Lung (tissue), 12 donors: ENCODE results near the gene CTPS1. TPM values are rescaled to one million over a fixed set of nuclear protein-coding genes. Genes with fewer than 3 reads are reported as not detected.

Source experiments
- ATAC-seq: fragments of 200-7000 bp; cut with Tn5 transposase; one replicate; pipeline ENCODE4 v1.9.1; 2020; ENCODE audit warnings: moderate number of reproducible peaks; ENCODE audit not compliant: insufficient read depth, low FRiP score
- DNase-seq, 3 donors: peaks; one replicate each; pipeline ENCODE4 v3.0.0-alpha.2; 2013 to 2017
- H3K27ac ChIP-seq, 2 donors: one replicate each; pipeline ENCODE4 v1.5.1; 2013; ENCODE audit warnings: mild to moderate bottlenecking in 2 of 2, moderate library complexity in 2 of 2, control low read depth in 1 of 2, inconsistent platforms in 1 of 2, low read depth in 1 of 2, low read length in 1 of 2
- H3K27me3 ChIP-seq, 3 donors: one replicate each; pipeline ENCODE4 v1.5.1; 2013; ENCODE audit warnings: low read length in 2 of 3; ENCODE audit not compliant: control insufficient read depth in 3 of 3, insufficient read depth in 3 of 3
- H3K36me3 ChIP-seq, 4 donors: one replicate each; pipeline ENCODE4 v1.5.1; 2013; ENCODE audit warnings: low read length in 4 of 4, mild to moderate bottlenecking in 1 of 4, moderate library complexity in 1 of 4; ENCODE audit not compliant: control insufficient read depth in 4 of 4, insufficient read depth in 4 of 4
- H3K4me1 ChIP-seq, 5 donors: one replicate each; pipeline ENCODE4 v1.5.1; 2013; ENCODE audit warnings: low read length in 5 of 5, mild to moderate bottlenecking in 2 of 5, moderate library complexity in 1 of 5; ENCODE audit not compliant: control insufficient read depth in 5 of 5, insufficient read depth in 5 of 5
- H3K4me3 ChIP-seq: one replicate; pipeline ENCODE4 v1.5.1; 2013; ENCODE audit warnings: mild to moderate bottlenecking, control low read depth, moderate library complexity
- H3K9ac ChIP-seq, 2 donors: one replicate each; pipeline ENCODE4 v1.5.1; 2013; ENCODE audit warnings: low read length in 2 of 2, control low read depth in 1 of 2; ENCODE audit not compliant: insufficient read depth in 1 of 2
- H3K9me3 ChIP-seq, 4 donors: one replicate each; pipeline ENCODE4 v1.5.1; 2013; ENCODE audit warnings: low read length in 3 of 4, mild to moderate bottlenecking in 1 of 4, moderate library complexity in 1 of 4; ENCODE audit not compliant: control insufficient read depth in 4 of 4, insufficient read depth in 3 of 4
- CTCF ChIP-seq: IDR thresholded peaks from 2 replicates; pipeline ENCODE4 v1.5.1; 2012; ENCODE audit warnings: mild to moderate bottlenecking; ENCODE audit errors: control extremely low read depth, extremely low read depth
- WGBS, 2 donors: extraction: QIAGEN DNeasy Blood & Tissue Kit; methylation state at CpG; one replicate each; pipeline ENCODE4 v1.1.7; 2013; 5-methylcytosine and 5-hydroxymethylcytosine counted together
- polyA plus RNA-seq, 2 donors: library from polyadenylated mRNA; stranded (reverse); fragments of 200-250 nt; gene quantifications; one replicate each; pipeline ENCODE4 v1.2.1, GENCODE V29; 2013
- total RNA-seq, 2 donors: library from RNA; depleted of rRNA in 1 of 2; stranded (reverse); fragments of >200 nt in 1 of 2; gene quantifications; one replicate each; pipeline ENCODE4 v1.2.1, GENCODE V29; 2014 to 2021
- donor health status: control.
- donor health status: control.
- donor health status: Bipolar disorder and iron deficiency.
- donor health status: healthy.
- donor health status: DM: yes; HTN: yes; CAD: no.

Gene CTPS1
- total and polyA plus RNA-seq, 4 donors: 10.6 to 26.0 (median 19.5) TPM

- Histone ChIP-seq H3K4me3 (no peak overlapping the region), H3K4me1 (peaks cover 0 to 2% (median 0%) of the 10 kb centered on the region in 5 donors), H3K36me3 (peaks cover 17 to 33% (median 22%) of the 10 kb centered on the region in 4 donors), H3K9me3 (no peaks in the 10 kb centered on the region), H3K27me3 (no peaks in the 10 kb centered on the region), H3K9ac (no peak overlapping the region), H3K27ac (no peak overlapping the region)
- no peak for TF ChIP-seq CTCF
- 93 to 95% methylated on average over 8 of the region's 8 CpGs for WGBS, 2 donors
- DNase-seq: no peak
- ATAC-seq: no peak
These were observed 51.5 kb downstream of the CTPS1 start for GRCh38 chr1:41030872-41031616.

- H3K4me3 ChIP-seq: no peak overlapping the region
- no peak for TF ChIP-seq CTCF
- H3K9ac ChIP-seq: no peak overlapping the region
- no peak overlapping the region for H3K27ac ChIP-seq
- DNase-seq (no peak), ATAC-seq (no peak)
- H3K4me1 ChIP-seq: peaks cover 0 to 2% (median 0%) of the 10 kb centered on the region in 5 donors
- no peaks in the 10 kb centered on the region for H3K27me3 ChIP-seq
- WGBS, 2 donors: 70 to 100% methylated on average over 2 of the region's 2 CpGs
- H3K36me3 ChIP-seq: peaks cover 15 to 33% (median 25%) of the 10 kb centered on the region in 4 donors
- peaks cover 0 to 1% (median 0%) of the 10 kb centered on the region in 4 donors for H3K9me3 ChIP-seq
These were observed 52.7 kb downstream of the CTPS1 start for GRCh38 chr1:41032147-41032546.

GRCh38 chr1:41033272-41033671 is 53.8 kb downstream of the CTPS1 start:
- Histone ChIP-seq H3K27ac (no peak overlapping the region), H3K4me1 (peaks cover 0 to 2% (median 0%) of the 10 kb centered on the region in 5 donors), H3K4me3 (no peak overlapping the region), H3K36me3 (peaks cover 14 to 35% (median 18%) of the 10 kb centered on the region in 4 donors), H3K9ac (no peak overlapping the region), H3K27me3 (no peaks in the 10 kb centered on the region), H3K9me3 (peaks cover 0 to 2% (median 0%) of the 10 kb centered on the region in 4 donors)
- 87% methylated on average over 3 of the region's 3 CpGs for WGBS, 2 donors
- DNase-seq (no peak), ATAC-seq (no peak)
- TF ChIP-seq CTCF: no peak
